Measurements from ENCODE around the gene TRIM16. TPM values are rescaled to one million over a fixed set of nuclear protein-coding genes. Genes with fewer than 3 reads are reported as not detected.
"Not testable (repeated sequence)": the region's sequence is repeated elsewhere in the genome, so short reads cannot be mapped to it uniquely, and the experiment has no call there.

The TRIM16 gene
- total RNA-seq, result 69.1 TPM in 2 replicates

- H3K36me3 ChIP-seq (ENCODE audit: control insufficient read depth, insufficient read depth, low read length); H3K27me3 ChIP-seq (ENCODE audit: control insufficient read depth, insufficient read depth, low read length): not testable (repeated sequence)
- H3K4me3 ChIP-seq (ENCODE audit: low read depth, low read length), result peak within 1 kb of the TSS; percentile 58
- peak; percentile 1 for DNase-seq (ENCODE audit: low read depth)
These were observed at the start of gene TRIM16 for GRCh38 chr17:15683824-15684478. Gene TRIM16, minus strand, starts transcription at chr17:15684311. Its CDS starts 32,702 bp downstream, at chr17:15651609.

GRCh38 chr17:15733174-15733789 lies 49.2 kb upstream of the TRIM16 start:
- H3K27me3 ChIP-seq (ENCODE audit: control insufficient read depth, insufficient read depth, low read length); H3K4me3 ChIP-seq (ENCODE audit: low read depth, low read length); DNase-seq (ENCODE audit: low read depth); H3K36me3 ChIP-seq (ENCODE audit: control insufficient read depth, insufficient read depth, low read length): not testable (repeated sequence)

- not testable (repeated sequence) for DNase-seq (ENCODE audit: low read depth); H3K36me3 ChIP-seq (ENCODE audit: control insufficient read depth, insufficient read depth, low read length); H3K27me3 ChIP-seq (ENCODE audit: control insufficient read depth, insufficient read depth, low read length); H3K4me3 ChIP-seq (ENCODE audit: low read depth, low read length)
These were observed 47.8 kb upstream of the TRIM16 start, which contains the start of gene TBC1D26 for GRCh38 chr17:15731900-15732299. Gene TBC1D26, plus strand, starts transcription at chr17:15732283. Its CDS starts 3,066 bp downstream, at chr17:15735349.

- not testable (repeated sequence) for DNase-seq (ENCODE audit: low read depth); H3K36me3 ChIP-seq (ENCODE audit: control insufficient read depth, insufficient read depth, low read length); H3K4me3 ChIP-seq (ENCODE audit: low read depth, low read length); H3K27me3 ChIP-seq (ENCODE audit: control insufficient read depth, insufficient read depth, low read length)
These were observed 46.4 kb upstream of the TRIM16 start for GRCh38 chr17:15730535-15730934.

- H3K27me3 ChIP-seq (ENCODE audit: control insufficient read depth, insufficient read depth, low read length); H3K4me3 ChIP-seq (ENCODE audit: low read depth, low read length); DNase-seq (ENCODE audit: low read depth); H3K36me3 ChIP-seq (ENCODE audit: control insufficient read depth, insufficient read depth, low read length): not testable (repeated sequence)
These were observed 32.8 kb upstream of the TRIM16 start for GRCh38 chr17:15716601-15717563.

- not testable (repeated sequence) for H3K4me3 ChIP-seq (ENCODE audit: low read depth, low read length); DNase-seq (ENCODE audit: low read depth); H3K36me3 ChIP-seq (ENCODE audit: control insufficient read depth, insufficient read depth, low read length); H3K27me3 ChIP-seq (ENCODE audit: control insufficient read depth, insufficient read depth, low read length)
These were observed 24.8 kb upstream of the TRIM16 start for GRCh38 chr17:15708879-15709278.

- not testable (repeated sequence) for H3K27me3 ChIP-seq (ENCODE audit: control insufficient read depth, insufficient read depth, low read length); H3K36me3 ChIP-seq (ENCODE audit: control insufficient read depth, insufficient read depth, low read length); DNase-seq (ENCODE audit: low read depth); H3K4me3 ChIP-seq (ENCODE audit: low read depth, low read length)
These were observed 20.7 kb upstream of the TRIM16 start for GRCh38 chr17:15704813-15705212.

- H3K27me3 ChIP-seq (ENCODE audit: control insufficient read depth, insufficient read depth, low read length); H3K36me3 ChIP-seq (ENCODE audit: control insufficient read depth, insufficient read depth, low read length); H3K4me3 ChIP-seq (ENCODE audit: low read depth, low read length); DNase-seq (ENCODE audit: low read depth): not testable (repeated sequence)
These were observed 20.1 kb upstream of the TRIM16 start for GRCh38 chr17:15704239-15704638.

GRCh38 chr17:15699937-15700336 lies 15.8 kb upstream of the TRIM16 start:
- H3K27me3 ChIP-seq (ENCODE audit: control insufficient read depth, insufficient read depth, low read length); H3K36me3 ChIP-seq (ENCODE audit: control insufficient read depth, insufficient read depth, low read length); DNase-seq (ENCODE audit: low read depth): not testable (repeated sequence)
- peak overlapping the region; percentile 41 for H3K4me3 ChIP-seq (ENCODE audit: low read depth, low read length)

- H3K36me3 ChIP-seq (ENCODE audit: control insufficient read depth, insufficient read depth, low read length); H3K27me3 ChIP-seq (ENCODE audit: control insufficient read depth, insufficient read depth, low read length): not testable (repeated sequence)
- peak within 1 kb of the TSS; percentile 41 for H3K4me3 ChIP-seq (ENCODE audit: low read depth, low read length)
- DNase-seq (ENCODE audit: low read depth), result peak; percentile 96
These were observed 15.4 kb upstream of the TRIM16 start, which contains the start of gene ZNF286A for GRCh38 chr17:15699413-15699924. Gene ZNF286A, plus strand, starts transcription at chr17:15699752. Its CDS starts 578 bp downstream, at chr17:15700330.

GRCh38 chr17:15698967-15699366 lies 14.9 kb upstream of the TRIM16 start:
- not testable (repeated sequence) for H3K27me3 ChIP-seq (ENCODE audit: control insufficient read depth, insufficient read depth, low read length); H3K36me3 ChIP-seq (ENCODE audit: control insufficient read depth, insufficient read depth, low read length); DNase-seq (ENCODE audit: low read depth)
- peak overlapping the region; percentile 41 for H3K4me3 ChIP-seq (ENCODE audit: low read depth, low read length)

GRCh38 chr17:15687494-15687893 lies 3.4 kb upstream of the TRIM16 start:
- not testable (repeated sequence) for H3K4me3 ChIP-seq (ENCODE audit: low read depth, low read length); H3K27me3 ChIP-seq (ENCODE audit: control insufficient read depth, insufficient read depth, low read length); DNase-seq (ENCODE audit: low read depth); H3K36me3 ChIP-seq (ENCODE audit: control insufficient read depth, insufficient read depth, low read length)

- H3K36me3 ChIP-seq (ENCODE audit: control insufficient read depth, insufficient read depth, low read length); DNase-seq (ENCODE audit: low read depth); H3K4me3 ChIP-seq (ENCODE audit: low read depth, low read length); H3K27me3 ChIP-seq (ENCODE audit: control insufficient read depth, insufficient read depth, low read length): not testable (repeated sequence)
These were observed 976 bp downstream of the TRIM16 start for GRCh38 chr17:15683135-15683534.

GRCh38 chr17:15675991-15676390 lies 8.1 kb downstream of the TRIM16 start:
- H3K27me3 ChIP-seq (ENCODE audit: control insufficient read depth, insufficient read depth, low read length); H3K36me3 ChIP-seq (ENCODE audit: control insufficient read depth, insufficient read depth, low read length); DNase-seq (ENCODE audit: low read depth); H3K4me3 ChIP-seq (ENCODE audit: low read depth, low read length): not testable (repeated sequence)
